Cardiac fibroblast (primary cell): ENCODE results near the gene RNU6-9.
A peak's percentile ranks its signal among the peaks of the same experiment; 100 is the strongest.
"Not testable (repeated sequence)": the region's sequence is repeated elsewhere in the genome, so short reads cannot be mapped to it uniquely, and the experiment has no call there.

Source experiments
- DNase-seq, 2 donors: peaks; one replicate each; pipeline versions ENCODE4 v3.0.0 to v3.0.0-alpha.2; 2010; ENCODE audit warnings: low read depth in 2 of 2
- H3K4me3 ChIP-seq, 2 donors: replicated peaks in 1 of 2; 1 replicate in 1 of 2; 2 replicates in 1 of 2; pipeline ENCODE4 v1.5.1; 2011; ENCODE audit warnings: low read depth in 2 of 2, low read length in 2 of 2, mild to moderate bottlenecking in 2 of 2, moderate library complexity in 1 of 2
- CTCF ChIP-seq: IDR thresholded peaks from one replicate; pipeline ENCODE4 v1.5.1; 2011; ENCODE audit warnings: low read depth, mild to moderate bottlenecking, low read length, inconsistent platforms

RNU6-9 gene

GRCh38 chr19:850221-850978 lies 42.9 kb upstream of the RNU6-9 start:
- peak; percentile 89 to 99 for DNase-seq
- no peak for TF ChIP-seq CTCF
- H3K4me3 ChIP-seq, result peak overlapping the region; percentile 5 to 13

- H3K4me3 ChIP-seq, result peak overlapping the region; percentile 5 to 13
- no peak for TF ChIP-seq CTCF
- DNase-seq, result no peak
Measured at GRCh38 chr19:850979-851335, 42.3 kb upstream of the RNU6-9 start.

GRCh38 chr19:852136-853013 lies 40.9 kb upstream of the RNU6-9 start, which contains the start of gene ELANE:
Gene ELANE, plus strand, starts transcription at chr19:852303. Its CDS starts 26 bp downstream, at chr19:852329.
- no peak for TF ChIP-seq CTCF
- DNase-seq, result no peak
- no peak within 1 kb of the TSS for H3K4me3 ChIP-seq

- TF ChIP-seq CTCF, result no peak
- H3K4me3 ChIP-seq, result no peak overlapping the region
- DNase-seq, result no peak
Measured at GRCh38 chr19:853014-853585, 40.2 kb upstream of the RNU6-9 start.

- DNase-seq, H3K4me3 ChIP-seq: not testable (repeated sequence)
Measured at GRCh38 chr19:853614-854220, 39.6 kb upstream of the RNU6-9 start.

- H3K4me3 ChIP-seq, result no peak overlapping the region
- DNase-seq, result no peak
- no peak for TF ChIP-seq CTCF
Measured at GRCh38 chr19:854549-854948, 38.7 kb upstream of the RNU6-9 start.
